ENCODE results near the gene RXRA.

- no peak for TF ChIP-seq CTCF (IDR thresholded peaks at IDR 0.05; ENCODE audit: low read length)
- TF ChIP-seq EZH2 (IDR thresholded peaks at IDR 0.05; ENCODE audit: borderline replicate concordance, low read length): no peak
Measured at GRCh38 chr9:134299068-134299467, 27.2 kb upstream of the RXRA start.
